GM12891 (cell line): ENCODE measurements around the gene ASTN2.

Source experiments
- PAX5 ChIP-seq: IDR thresholded peaks from 2 replicates; pipeline ENCODE4 v1.6.1; 2011; ENCODE audit warnings: low read length, moderate library complexity, mild to moderate bottlenecking; ENCODE audit not compliant: insufficient read depth, severe bottlenecking
- POLR2A ChIP-seq: IDR thresholded peaks from 2 replicates; pipeline ENCODE4 v1.6.1; 2011; ENCODE audit warnings: low read depth, low read length, control low read depth
- POLR2AphosphoS5 ChIP-seq: IDR thresholded peaks from 2 replicates; pipeline ENCODE4 v1.6.1; 2011; ENCODE audit warnings: low read depth, low read length, control low read depth
- POU2F2 ChIP-seq: IDR thresholded peaks from 2 replicates; pipeline ENCODE4 v1.6.1; 2011; ENCODE audit warnings: low read depth, mild to moderate bottlenecking, control low read depth, low read length, moderate library complexity
- TAF1 ChIP-seq: IDR thresholded peaks from 2 replicates; pipeline ENCODE4 v1.6.1; 2011; ENCODE audit warnings: low read depth, low read length, control low read depth

GRCh38 chr9:117392992-117393391 lies 21.9 kb downstream of the ASTN2 start:
- TF ChIP-seq POLR2AphosphoS5 (no peak), POLR2A (no peak), TAF1 (no peak), PAX5 (no peak), POU2F2 (no peak)
